K562 (cell line): ENCODE data around the gene RHOV. TPM values are rescaled to one million over a fixed set of nuclear protein-coding genes. Genes with fewer than 3 reads are reported as not detected.

Source experiments
- ATAC-seq: fragments of 200-7000 bp; cut with Tn5 transposase; 3 replicates; pipeline ENCODE4 v1.9.1; 2020; ENCODE audit warnings: moderate library complexity
- BruUV-seq: library from RNA; stranded (reverse); fragments of 400-500 nt; replicated peaks from 2 replicates; lab custom pipeline; 2021; lab: Mats Ljungman, UMichigan
- CTCF ChIA-PET: fragments of 300-600 bp; formaldehyde crosslinking; extraction: SDS; loops from one replicate; lab custom pipeline; 2021; ENCODE audit warnings: low intra/inter-chr PET ratio; lab: Yijun Ruan, JAX
- POLR2A ChIA-PET: fragments of 300-600, 350-650 bp; sonication (Branson Sonifier 250); formaldehyde crosslinking; extraction: SDS; loops from one replicate; lab custom pipeline; 2021; ENCODE audit warnings: antibody characterized with exemption, inconsistent platforms; lab: Yijun Ruan, JAX
- DNase-seq, 4 experiments: peaks; one replicate each; pipeline versions ENCODE4 v3.0.0 to v3.0.0-alpha.2; 2011 to 2018; ENCODE audit warnings: low spot score in 3 of 4, mixed read lengths in 3 of 4; ENCODE audit errors: extremely low read depth in 1 of 4
- FAIRE-seq: peaks from 2 replicates; lab custom pipeline; 2011; peaks lifted over from hg19 to GRCh38; lab: Jason Lieb, UNC
- H2AFZ ChIP-seq: 2 replicates; pipeline ENCODE4 v1.6.0; 2011; ENCODE audit warnings: low read depth, low read length, control low read depth, inconsistent platforms
- H3K27ac ChIP-seq: fragments of 200-600 bp; 3 replicates; pipeline ENCODE4 v1.8.0; 2011; ENCODE audit warnings: low read depth, mild to moderate bottlenecking, control low read depth, inconsistent platforms, low read length, moderate library complexity, mixed read lengths; ENCODE audit errors: extremely low read depth
- H3K27me3 ChIP-seq, 2 experiments: fragments of 300-600 bp in 1 of 2; 2 replicates in 1 of 2; 3 replicates in 1 of 2; pipeline versions ENCODE4 v1.6.0 to v1.8.0; 2011; ENCODE audit warnings: inconsistent platforms in 2 of 2, low read length in 2 of 2, mild to moderate bottlenecking in 1 of 2, mixed read lengths in 1 of 2, moderate library complexity in 1 of 2; ENCODE audit not compliant: control insufficient read depth in 2 of 2, insufficient read depth in 2 of 2
- H3K36me3 ChIP-seq: fragments of 300-600 bp; 3 replicates; pipeline ENCODE4 v1.8.0; 2011; ENCODE audit warnings: mild to moderate bottlenecking, low read length, inconsistent platforms; ENCODE audit not compliant: control insufficient read depth, insufficient read depth
- H3K4me1 ChIP-seq, 2 experiments: fragments of 200-600 bp in 1 of 2; replicated peaks in 1 of 2; 2 replicates in 1 of 2; 3 replicates in 1 of 2; pipeline versions ENCODE4 v1.5.1 to v1.8.0; 2011; ENCODE audit warnings: inconsistent platforms in 2 of 2, low read length in 2 of 2, mild to moderate bottlenecking in 1 of 2, mixed read lengths in 1 of 2, moderate library complexity in 1 of 2; ENCODE audit not compliant: control insufficient read depth in 2 of 2, insufficient read depth in 2 of 2
- H3K4me2 ChIP-seq: 2 replicates; pipeline ENCODE4 v1.6.1; 2011; ENCODE audit warnings: low read length, control low read depth, inconsistent platforms, mixed read lengths; ENCODE audit not compliant: insufficient read depth
- H3K4me3 ChIP-seq: fragments of 200-600 bp; sonication (generic), shearing (Covaris generic); 2 replicates; pipeline ENCODE4 v1.5.1; 2016; ENCODE audit warnings: control low read depth, inconsistent platforms
- H3K79me2 ChIP-seq: fragments of 200-600 bp; 3 replicates; pipeline ENCODE4 v1.8.0; 2011; ENCODE audit warnings: low read length, inconsistent platforms; ENCODE audit not compliant: control insufficient read depth, insufficient read depth
- H3K9ac ChIP-seq, 2 experiments: 2 replicates each; pipeline versions ENCODE4 v1.6.0 to v1.6.1; 2011; ENCODE audit warnings: low read depth in 2 of 2, low read length in 2 of 2, control low read depth in 1 of 2, inconsistent platforms in 1 of 2, mild to moderate bottlenecking in 1 of 2, mixed read lengths in 1 of 2; ENCODE audit not compliant: insufficient read depth in 1 of 2
- H3K9me1 ChIP-seq: one replicate; pipeline ENCODE4 v1.6.0; 2011; ENCODE audit warnings: inconsistent platforms, mild to moderate bottlenecking, low read length, moderate library complexity; ENCODE audit not compliant: control insufficient read depth, insufficient read depth
- H3K9me3 ChIP-seq: replicated peaks from 2 replicates; pipeline ENCODE4 v1.5.1; 2011; ENCODE audit warnings: low read depth, low read length, inconsistent platforms; ENCODE audit not compliant: control insufficient read depth, insufficient read depth
- H4K20me1 ChIP-seq: replicated peaks from 2 replicates; pipeline ENCODE4 v1.6.1; 2011; ENCODE audit warnings: low read length, inconsistent platforms, mixed read lengths; ENCODE audit not compliant: control insufficient read depth, insufficient read depth
- ATF3 ChIP-seq, 2 experiments: fragments of 450-650 bp in 1 of 2; sonication (generic) in 1 of 2; formaldehyde crosslinking in 1 of 2; IDR thresholded peaks in 1 of 2; conservative IDR thresholded peaks in 1 of 2; 2 replicates each; pipeline versions ENCODE4 v1.6.1 to v1.8.1; 2016 to 2023; ENCODE audit warnings: mild to moderate bottlenecking in 2 of 2, moderate library complexity in 2 of 2, inconsistent platforms in 1 of 2, missing genetic modification reagents in 1 of 2
- ELF1 ChIP-seq: fragments of 200-800 bp; sonication (Bioruptor generic); IDR thresholded peaks from 2 replicates; pipeline ENCODE4 v1.6.1; 2016; ENCODE audit warnings: missing genetic modification characterization, missing compliant biosample characterization
- ELF2 ChIP-seq: fragments of 250-450 bp; sonication (Bioruptor Pico); IDR thresholded peaks from 2 replicates; pipeline ENCODE4 v1.5.0; 2021; ENCODE audit warnings: mild to moderate bottlenecking
- GTF2F1 ChIP-seq: IDR thresholded peaks from 2 replicates; pipeline ENCODE4 v1.6.1; 2011; ENCODE audit warnings: low read depth, low read length, improper control_type of control experiment
- IRF2 ChIP-seq: sonication (generic); formaldehyde crosslinking; IDR thresholded peaks from 2 replicates; pipeline ENCODE4 v1.8.1; 2022; ENCODE audit warnings: mild to moderate bottlenecking, missing genetic modification reagents
- MEF2D ChIP-seq: conservative IDR thresholded peaks from 2 replicates; pipeline ENCODE4 v1.6.1; 2016; ENCODE audit warnings: low read depth, missing genetic modification characterization, missing compliant biosample characterization
- MIER1 ChIP-seq: fragments of 450-650 bp; IDR thresholded peaks from 2 replicates; pipeline ENCODE4 v1.6.1; 2016; ENCODE audit warnings: antibody characterized with exemption, mild to moderate bottlenecking, low read depth
- PCBP2 ChIP-seq: fragments of 200-400 bp; formaldehyde crosslinking; IDR thresholded peaks from 2 replicates; pipeline ENCODE4 v1.6.1; 2018; ENCODE audit warnings: low read length, low read depth, mild to moderate bottlenecking, moderate library complexity; ENCODE audit not compliant: poor library complexity, severe bottlenecking
- POLR2G ChIP-seq: fragments of 200-400 bp; formaldehyde crosslinking; IDR thresholded peaks from 2 replicates; pipeline ENCODE4 v1.6.1; 2017; ENCODE audit warnings: low read depth, mild to moderate bottlenecking, antibody characterized with exemption, low read length, moderate library complexity
- SMAD2 ChIP-seq: fragments of 150-350 bp; IDR thresholded peaks from 2 replicates; pipeline ENCODE4 v1.6.1; 2014; ENCODE audit warnings: low read depth, mild to moderate bottlenecking, low read length
- SP1 ChIP-seq: sonication (generic); formaldehyde crosslinking; IDR thresholded peaks from 2 replicates; pipeline ENCODE4 v1.8.1; 2022; ENCODE audit warnings: mild to moderate bottlenecking, missing genetic modification reagents
- SP2 ChIP-seq: IDR thresholded peaks from 2 replicates; pipeline ENCODE4 v1.6.1; 2011; ENCODE audit warnings: mild to moderate bottlenecking, low read depth, low read length, moderate library complexity; ENCODE audit not compliant: poor library complexity, severe bottlenecking; ENCODE audit errors: extremely low read depth
- USF1 ChIP-seq: sonication (generic); formaldehyde crosslinking; IDR thresholded peaks from 2 replicates; pipeline ENCODE4 v1.9.0; 2022; ENCODE audit warnings: mild to moderate bottlenecking, missing genetic modification reagents
- XRCC5 ChIP-seq: fragments of 200-400 bp; formaldehyde crosslinking; IDR thresholded peaks from 2 replicates; pipeline ENCODE4 v1.6.1; 2017; ENCODE audit warnings: low read depth, mild to moderate bottlenecking, low read length
- ZNF133 ChIP-seq: fragments of 250-450 bp; sonication (Bioruptor Pico); IDR thresholded peaks from 2 replicates; pipeline ENCODE4 v1.4.0; 2020; ENCODE audit warnings: mild to moderate bottlenecking
- ZNF589 ChIP-seq: fragments of 200-800 bp; sonication (Bioruptor generic); IDR thresholded peaks from 2 replicates; pipeline ENCODE4 v1.6.1; 2016; ENCODE audit warnings: low read depth, missing genetic modification characterization, missing compliant biosample characterization
- WGBS: fragments of 100-300 bp; shearing (Covaris generic); methylation state at CpG from one replicate; pipeline ENCODE4 v1.1.6; 2016; ENCODE audit warnings: low coverage, mixed read lengths; ENCODE audit not compliant: insufficient coverage; ENCODE audit errors: missing lambda C conversion rate; 5-methylcytosine and 5-hydroxymethylcytosine counted together
- in situ Hi-C: fragments of 300-500 bp; cut with MboI; formaldehyde crosslinking; loops from 4 replicates; pipeline ENCODE4 v1.15.0; 2018; ENCODE audit warnings: inconsistent platforms, mixed read lengths
- intact Hi-C: fragments of 100-400 bp; cut with micrococcal nuclease; formaldehyde crosslinking; loops from 2 replicates; pipeline ENCODE4 v1.14.2; 2022
- polyA plus RNA-seq, 8 experiments: library from polyadenylated mRNA; depleted of rRNA in 4 of 8; stranded (reverse) in 5 of 8; unstranded in 3 of 8; fragments of >200 nt; fragmentation: Nextera tagmentation in 2 of 8; fragmentation: Illumina TruSeq in 1 of 8; extraction: Ambion mirVana in 2 of 8; extraction: Trizol in 1 of 8; gene quantifications; 2 replicates each; pipeline versions ENCODE4 v1.2.1 to v1.2.3, GENCODE V29; 2011 to 2014; ENCODE audit warnings: inconsistent platforms in 1 of 8, missing spikeins in 1 of 8
- total RNA-seq, 7 experiments: library from RNA; depleted of rRNA in 6 of 7; stranded (reverse); fragments of >200 nt in 6 of 7; fragmentation: Illumina TruSeq in 2 of 7; extraction: Trizol in 2 of 7; gene quantifications; 2 replicates each; pipeline versions ENCODE4 v1.2.1 to v1.2.3, GENCODE V29; 2011 to 2021; ENCODE audit warnings: low replicate concordance in 1 of 7

Gene RHOV
- total and polyA plus RNA-seq, 9 of the 15 experiments (the other 6 are each of a cell fraction or from before 2014, with no cell fraction given), result 0.08 to 2.0 (median 1.1) TPM

- TF ChIP-seq SMAD2 (no peak), POLR2G (no peak), XRCC5 (no peak), MEF2D (tag) (no peak), USF1 (CRISPR knock-in tag) (no peak), PCBP2 (no peak), IRF2 (CRISPR knock-in tag) (no peak), ELF2 (CRISPR knock-in tag) (no peak), ELF1 (tag) (no peak), GTF2F1 (no peak), ATF3 (IDR thresholded peaks at IDR 0.05) (no peak), ATF3 (CRISPR knock-in tag; conservative IDR thresholded peaks at IDR 0.05) (no peak), SP1 (no peak), ZNF133 (CRISPR knock-in tag) (no peak), ZNF589 (no peak), SP2 (no peak), MIER1 (no peak)
- intact Hi-C loops, result no loop called here
- BruUV-seq, result no TSS peak
- DNase-seq (no peak), ATAC-seq (no peak), FAIRE-seq (no peak)
- 63% methylated on average over 6 of the region's 9 CpGs for WGBS
- peak overlapping the region in 1 of 2 experiments; percentile 76; a peak in 1 of 4 replicates for H3K9ac ChIP-seq
- no peak overlapping the region for H3K4me2 ChIP-seq
- H3K79me2 ChIP-seq, result no peaks in the 10 kb centered on the region
- ChIA-PET CTCF (no interaction called here), POLR2A (interaction anchor here (0.8 to 1.4 kb wide), 4 partner anchors 12 to 1058 kb away, joined by 3 to 4 read pairs (median 3); partner anchors contain the start of gene CHAC1)
- no peaks in the 10 kb centered on the region for H3K9me1 ChIP-seq
- H3K4me1 ChIP-seq, result peaks cover 6 to 45% of the 10 kb centered on the region in 2 experiments
- H4K20me1 ChIP-seq, result 0 out of 2 replicates have a peak, but pooled peaks cover 4% of the 10 kb centered on the region
- H3K36me3 ChIP-seq, result no peaks in the 10 kb centered on the region
- in situ Hi-C loops, result no loop called here
- peaks cover 0 to 12% of the 10 kb centered on the region in 2 experiments; a peak in 2 of 5 replicates for H3K27me3 ChIP-seq
- no peak overlapping the region for H2AFZ ChIP-seq
- no peaks in the 10 kb centered on the region for H3K9me3 ChIP-seq
- H3K27ac ChIP-seq, result no peak overlapping the region
- no peak overlapping the region for H3K4me3 ChIP-seq
These were observed 49.5 kb upstream of the RHOV start for GRCh38 chr15:40923551-40923950.
